ENCODE measurements around the gene PPM1L.
A peak's percentile ranks its signal among the peaks of the same experiment; 100 is the strongest.
"Not testable (repeated sequence)": the region's sequence is repeated elsewhere in the genome, so short reads cannot be mapped to it uniquely, and the experiment has no call there.

PPM1L gene

GRCh38 chr3:160935413-160936095 lies 179.5 kb downstream of the PPM1L start:
- DNase-seq (ENCODE audit: low read depth) = no peak

DNA sequence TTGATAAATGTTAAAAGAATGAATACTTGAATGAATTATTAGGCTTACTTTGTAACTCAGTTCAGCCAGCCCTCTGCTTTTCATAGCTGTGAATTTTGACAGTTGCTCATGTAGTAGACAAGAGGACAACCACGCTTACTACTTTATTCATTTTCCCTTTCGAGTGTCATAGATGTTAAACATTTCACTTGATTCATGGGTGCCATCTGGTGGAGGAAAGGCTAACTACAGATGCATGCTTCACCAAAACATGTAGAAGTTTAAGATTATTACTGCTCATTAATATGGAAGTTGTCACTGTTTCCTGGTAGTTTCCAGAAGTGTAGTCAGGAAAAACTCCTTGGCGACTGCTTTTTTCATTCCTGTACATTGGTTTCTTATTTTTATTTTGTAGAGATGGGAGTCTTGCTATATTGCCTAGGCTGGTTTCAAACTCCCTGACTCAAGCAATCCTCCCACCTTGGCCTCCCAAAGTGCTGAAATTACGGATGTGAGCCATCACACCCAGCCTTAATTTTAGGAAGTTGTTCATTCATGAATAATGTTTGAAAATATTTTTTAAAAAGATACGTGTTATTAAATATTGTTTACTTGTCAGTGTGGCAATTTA lies 186.0 kb downstream of the PPM1L start:
- DNase-seq (ENCODE audit: low read depth) = peak; percentile 50

- no peak for DNase-seq (ENCODE audit: low read depth)
Observed at GRCh38 chr3:160943996-160944395, 188.0 kb downstream of the PPM1L start.

GRCh38 chr3:160945336-160945735 lies 189.3 kb downstream of the PPM1L start:
- no peak for DNase-seq (ENCODE audit: low read depth)

DNA sequence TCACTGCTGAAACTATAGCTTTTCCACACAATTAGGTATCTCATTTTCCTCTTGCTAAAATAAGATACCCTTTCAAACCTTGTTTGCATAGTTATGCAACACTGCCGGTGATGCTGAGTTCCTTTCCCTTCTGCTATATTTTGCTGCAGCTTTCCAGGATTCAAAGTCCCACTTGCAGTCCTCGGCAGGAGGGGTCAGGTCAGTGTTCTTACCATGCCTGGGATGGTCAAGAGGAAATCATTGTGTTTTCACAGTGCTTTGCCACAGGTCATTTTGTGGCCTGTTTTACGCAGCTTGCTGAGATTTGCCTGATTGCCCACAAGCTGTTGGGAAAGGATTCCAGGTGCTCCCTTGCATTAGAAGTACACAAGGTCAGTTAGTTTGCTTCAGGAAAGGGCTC lies 192.2 kb downstream of the PPM1L start:
- DNase-seq (ENCODE audit: low read depth) = no peak

GRCh38 chr3:160949460-160949859 lies 193.4 kb downstream of the PPM1L start:
- DNase-seq (ENCODE audit: low read depth) = no peak

DNA sequence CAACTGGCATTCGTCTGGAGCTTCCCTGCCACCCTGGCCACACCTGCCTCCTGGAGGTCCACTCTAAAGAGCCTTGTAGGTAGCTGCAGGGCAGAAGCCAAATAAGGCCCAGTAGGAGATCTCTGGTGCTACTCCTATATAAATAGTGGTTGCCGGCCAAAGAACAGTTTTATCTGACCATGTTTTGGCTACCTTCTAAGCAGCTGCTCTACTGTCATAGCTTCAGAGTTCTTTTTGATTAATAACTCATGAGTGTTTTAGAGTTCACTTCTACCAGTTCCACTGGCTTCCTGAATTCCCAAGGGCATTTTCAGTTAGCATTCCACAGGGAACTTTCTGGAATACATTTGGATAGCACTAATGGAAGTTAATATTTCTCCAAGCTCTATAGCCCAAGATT lies 194.5 kb downstream of the PPM1L start:
- DNase-seq (ENCODE audit: low read depth) = no peak

GRCh38 chr3:160950954-160951353 lies 194.9 kb downstream of the PPM1L start:
- DNase-seq (ENCODE audit: low read depth) = no peak

- DNase-seq (ENCODE audit: low read depth) = no peak
Observed at GRCh38 chr3:160951642-160952487, 195.8 kb downstream of the PPM1L start.

DNA sequence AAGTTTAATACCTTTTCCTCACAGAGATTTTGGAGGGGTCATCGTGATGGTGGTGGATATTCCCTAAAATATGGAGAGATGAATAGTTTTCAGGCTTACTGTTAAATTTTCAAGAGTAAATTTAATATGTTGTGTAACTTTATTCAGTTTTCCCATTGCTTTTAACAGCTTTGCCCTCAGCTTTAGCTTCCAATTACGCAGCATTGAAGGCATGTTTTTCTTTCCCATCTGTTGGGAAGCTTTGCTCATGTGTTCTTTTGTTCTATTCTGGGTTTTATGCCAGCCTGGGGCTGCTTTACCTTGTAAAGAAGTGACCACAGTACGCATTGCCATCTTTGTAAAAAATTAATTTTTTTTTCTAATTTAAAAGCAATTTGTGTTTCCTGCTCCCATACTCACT lies 197.7 kb downstream of the PPM1L start:
- no peak for DNase-seq (ENCODE audit: low read depth)

GRCh38 chr3:160956785-160957184 lies 200.8 kb downstream of the PPM1L start:
- no peak for DNase-seq (ENCODE audit: low read depth)

- no peak for DNase-seq (ENCODE audit: low read depth)
Observed at GRCh38 chr3:160960568-160960967, 204.5 kb downstream of the PPM1L start.

DNA sequence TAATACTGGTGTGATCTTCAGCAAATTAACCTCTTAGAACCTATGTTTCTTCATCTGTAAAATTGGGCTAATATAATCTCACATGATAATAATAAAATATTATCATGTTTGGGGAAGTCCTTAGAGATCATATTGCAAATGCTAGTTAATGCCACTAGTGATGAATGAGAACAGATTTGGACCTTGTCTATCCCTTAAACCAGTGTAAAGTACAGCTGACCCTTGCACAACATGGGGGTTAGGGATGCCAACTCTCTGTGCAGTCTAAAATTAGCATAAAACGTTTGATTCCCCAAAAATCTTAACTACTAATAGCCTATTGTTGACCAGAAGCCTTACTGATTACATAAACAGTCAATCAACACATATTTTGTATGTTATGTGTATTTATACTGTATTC lies 207.9 kb downstream of the PPM1L start:
- DNase-seq (ENCODE audit: low read depth) = no peak

DNA sequence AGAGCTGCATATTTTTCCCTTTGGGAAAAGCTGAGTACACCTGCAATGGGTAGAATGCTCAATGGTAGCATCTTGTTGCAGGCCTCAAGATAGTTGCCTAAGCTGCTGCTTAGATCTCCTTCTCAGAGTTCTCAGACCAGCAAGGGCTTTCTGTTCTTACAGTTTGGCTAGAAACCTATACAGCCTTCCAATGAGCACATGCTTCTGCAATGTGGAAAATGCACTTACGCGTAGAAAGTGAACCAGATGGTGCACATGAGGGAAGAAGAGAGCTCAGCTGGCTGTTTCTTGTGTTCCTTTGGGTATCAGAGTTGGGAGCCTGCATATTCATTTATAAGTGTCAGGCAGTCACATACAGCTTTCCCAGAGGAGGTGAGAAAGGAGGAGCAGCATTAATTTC lies 212.7 kb downstream of the PPM1L start:
- no peak for DNase-seq (ENCODE audit: low read depth)

DNA sequence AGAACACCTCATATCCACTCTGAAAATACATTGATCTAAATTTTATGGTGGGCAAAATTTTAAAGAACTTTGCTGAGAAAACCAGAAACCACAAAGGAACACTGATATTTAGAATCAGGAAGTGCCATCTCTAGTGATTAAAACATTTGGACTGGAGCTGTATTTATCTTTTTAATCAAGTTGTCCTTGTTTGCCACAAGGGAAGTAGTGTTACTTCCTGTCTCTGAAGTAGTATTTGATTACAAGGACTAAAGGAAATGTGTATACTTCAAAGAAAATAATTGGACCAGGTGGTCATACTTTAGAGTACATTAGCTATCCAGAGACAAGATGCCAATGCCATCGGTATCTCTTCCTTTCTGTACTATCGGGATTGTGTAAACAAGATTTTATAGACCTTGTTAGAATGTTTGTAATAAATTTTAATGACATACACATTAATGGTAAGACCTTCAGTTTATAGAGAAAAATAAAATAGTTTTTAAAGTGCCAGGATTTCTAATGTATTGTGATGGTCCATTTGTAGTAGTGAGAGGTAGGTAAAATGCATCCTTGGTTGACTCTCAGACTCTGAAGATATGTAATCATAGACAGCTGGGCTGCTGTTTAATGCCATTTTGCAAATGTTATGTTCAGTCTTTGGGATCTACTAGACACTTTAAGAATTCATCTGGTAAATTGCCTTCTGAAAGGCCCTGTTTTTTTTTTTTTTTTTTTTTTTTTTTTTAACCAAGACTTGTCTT lies 217.2 kb downstream of the PPM1L start:
- DNase-seq (ENCODE audit: low read depth) = no peak

DNA sequence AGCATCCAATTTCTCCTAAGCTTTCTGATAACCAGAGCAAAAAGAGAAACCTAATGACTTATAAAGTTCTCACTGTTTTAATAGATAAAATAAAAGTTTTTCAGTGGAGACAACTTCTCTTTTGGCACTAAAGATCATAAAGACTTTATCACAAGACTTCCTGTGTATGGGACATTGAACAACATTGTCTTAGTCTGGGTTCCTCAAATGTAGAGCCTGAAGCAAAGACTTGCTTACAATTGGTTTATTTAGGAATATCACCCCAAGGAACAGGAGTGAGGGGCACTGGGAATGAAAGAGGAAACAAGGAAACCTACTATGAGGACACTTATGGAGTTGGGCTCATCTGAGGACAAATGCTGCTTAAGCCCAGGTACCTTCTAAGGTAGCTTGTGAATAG lies 221.7 kb downstream of the PPM1L start:
- DNase-seq (ENCODE audit: low read depth) = no peak

- DNase-seq (ENCODE audit: low read depth) = no peak
Observed at GRCh38 chr3:160980740-160981139, 224.7 kb downstream of the PPM1L start.

DNA sequence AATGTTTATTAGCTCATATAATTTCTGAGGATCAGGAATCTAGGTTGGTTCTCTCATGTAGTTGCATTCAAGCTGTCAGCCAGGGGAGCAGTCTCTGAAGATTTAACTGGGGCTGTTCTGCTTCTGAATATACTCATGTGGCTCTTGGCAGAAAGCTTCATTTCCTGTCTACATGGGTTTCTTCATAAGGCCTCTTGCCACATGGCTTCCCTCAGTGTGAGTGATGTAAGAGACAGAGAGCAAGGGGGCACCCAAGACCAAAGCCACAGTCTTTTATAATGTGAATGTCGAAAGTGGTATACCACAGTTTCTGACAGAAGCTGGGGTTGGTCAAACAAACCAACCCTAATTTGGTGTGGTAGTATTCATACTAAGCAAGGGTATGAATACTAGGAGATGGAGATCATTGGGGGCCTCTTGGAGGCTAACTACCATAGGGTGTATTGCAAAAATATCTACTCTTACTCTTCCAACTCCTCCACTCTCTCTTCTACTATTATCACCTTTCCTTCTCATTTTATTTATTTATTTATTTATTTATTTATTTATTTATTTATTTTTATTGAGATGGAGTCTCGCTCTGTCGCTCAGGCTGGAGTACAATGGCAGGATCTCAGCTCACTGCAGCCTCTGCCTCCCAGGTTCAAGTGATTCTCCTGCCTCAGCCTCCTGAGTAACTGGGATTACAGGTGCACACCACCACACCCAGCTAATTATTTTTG lies 225.3 kb downstream of the PPM1L start:
- no peak for DNase-seq (ENCODE audit: low read depth)

GRCh38 chr3:160982491-160982890 lies 226.5 kb downstream of the PPM1L start:
- no peak for DNase-seq (ENCODE audit: low read depth)

DNA sequence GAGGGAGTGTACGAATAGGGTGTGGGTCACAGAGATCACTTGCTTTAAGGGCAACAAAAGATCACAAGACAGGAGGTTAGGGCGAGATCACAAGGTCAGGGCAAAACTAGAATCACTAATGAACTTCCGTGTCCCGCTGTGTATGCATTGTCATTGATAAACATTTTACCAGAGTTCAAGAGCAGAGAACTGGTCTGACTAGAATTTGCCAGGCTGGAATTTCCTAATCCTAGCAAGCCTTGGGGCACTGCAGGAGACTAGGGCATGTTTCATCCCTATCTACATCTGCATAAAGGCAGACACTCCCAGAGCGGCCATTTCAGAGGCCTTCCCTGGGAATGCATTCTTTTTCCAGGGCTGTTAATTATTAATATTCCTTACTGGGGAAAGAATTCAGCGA lies 227.9 kb downstream of the PPM1L start:
- DNase-seq (ENCODE audit: low read depth) = not testable (repeated sequence)

DNA sequence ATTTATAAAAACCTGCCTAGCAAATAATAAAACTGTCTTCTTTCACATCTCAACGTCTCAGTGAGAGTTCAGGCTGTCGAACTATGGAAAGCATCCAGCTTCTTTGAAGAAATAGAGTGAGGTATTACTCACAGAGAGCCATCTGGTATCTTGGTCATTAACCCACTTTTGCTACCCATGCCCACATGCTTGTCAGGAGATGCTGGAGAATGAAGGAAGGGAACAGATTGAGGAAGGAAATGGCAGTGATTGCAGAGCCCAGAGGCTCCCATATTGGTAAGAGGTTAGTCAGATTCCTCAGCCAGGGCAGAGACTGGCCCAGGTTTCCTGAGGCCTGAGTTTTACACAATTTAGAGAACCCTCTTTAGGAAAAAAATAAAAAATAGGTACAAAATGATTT lies 230.0 kb downstream of the PPM1L start:
- DNase-seq (ENCODE audit: low read depth) = no peak

Data from stimulated activated CD4-positive, alpha-beta T cell treated with anti-CD3 and anti-CD28 coated beads, Interleukin-2, amount 100 ng/mL, for 4 hours (primary cell).